ENCODE data around the gene TFEB.

The TFEB gene

GRCh38 chr6:41671376-41671775, 64.0 kb downstream of the TFEB start:
- no peak for DNase-seq

- DNase-seq, result no peak
Measured at GRCh38 chr6:41670703-41671360, 64.6 kb downstream of the TFEB start.

- no peak for DNase-seq
Measured at GRCh38 chr6:41668968-41669367, 66.4 kb downstream of the TFEB start.

GRCh38 chr6:41667195-41667594, 68.2 kb downstream of the TFEB start:
- DNase-seq, result no peak

GRCh38 chr6:41664271-41664670, 71.1 kb downstream of the TFEB start:
- no peak for DNase-seq

- no peak for DNase-seq
Measured at GRCh38 chr6:41663568-41663967, 71.8 kb downstream of the TFEB start.

GRCh38 chr6:41659935-41660334, 75.5 kb downstream of the TFEB start:
- DNase-seq, result no peak

GRCh38 chr6:41658636-41659035, 76.8 kb downstream of the TFEB start:
- no peak for DNase-seq

- no peak for DNase-seq
Measured at GRCh38 chr6:41657131-41658094, 78.0 kb downstream of the TFEB start.

- DNase-seq, result no peak
Measured at GRCh38 chr6:41656002-41656691, 79.3 kb downstream of the TFEB start.

GRCh38 chr6:41655646-41656001, 79.8 kb downstream of the TFEB start:
- DNase-seq, result no peak

GRCh38 chr6:41655176-41655575, 80.2 kb downstream of the TFEB start:
- DNase-seq, result no peak

- no peak for DNase-seq
Measured at GRCh38 chr6:41654698-41655151, 80.7 kb downstream of the TFEB start.

GRCh38 chr6:41654151-41654697, 81.2 kb downstream of the TFEB start:
- DNase-seq, result no peak

GRCh38 chr6:41653691-41654090, 81.7 kb downstream of the TFEB start:
- no peak for DNase-seq

GRCh38 chr6:41652866-41653652, 82.3 kb downstream of the TFEB start:
- DNase-seq, result no peak

- DNase-seq, result no peak
Measured at GRCh38 chr6:41651962-41652657, 83.3 kb downstream of the TFEB start.

- DNase-seq, result no peak
Measured at GRCh38 chr6:41651246-41651961, 84.0 kb downstream of the TFEB start.

GRCh38 chr6:41650120-41650519, 85.3 kb downstream of the TFEB start:
- DNase-seq, result no peak

GRCh38 chr6:41649596-41649995, 85.8 kb downstream of the TFEB start:
- no peak for DNase-seq

- no peak for DNase-seq
Measured at GRCh38 chr6:41648921-41649320, 86.5 kb downstream of the TFEB start.

Measured in stimulated activated CD4-positive, alpha-beta T cell treated with anti-CD3 and anti-CD28 coated beads, Interleukin-12 subunit alpha, Interleukin-12 subunit beta, amount 100 ng/mL, for 4 hours (primary cell).